HepG2 (cell line): Measurements from ENCODE around the gene SNRNP27. TPM values are rescaled to one million over a fixed set of nuclear protein-coding genes. Genes with fewer than 3 reads are reported as not detected.

Experiments used
- ATAC-seq: fragments of 200-7000 bp; cut with Tn5 transposase; 3 replicates; pipeline ENCODE4 v1.9.1; 2020; ENCODE audit warnings: mild to moderate bottlenecking, moderate library complexity
- BruUV-seq: library from RNA; stranded (reverse); fragments of 400-500 nt; replicated peaks from 2 replicates; lab custom pipeline; 2021; lab: Mats Ljungman, UMichigan
- CTCF ChIA-PET: fragments of 300-600 bp; formaldehyde crosslinking; extraction: SDS; loops from one replicate; lab custom pipeline; 2021; ENCODE audit warnings: low total read pairs, inconsistent platforms, low intra/inter-chr PET ratio; lab: Yijun Ruan, JAX
- POLR2A ChIA-PET: fragments of 350-600 bp; sonication (Branson Sonifier 250); formaldehyde crosslinking; loops from one replicate; lab custom pipeline; 2020; ENCODE audit warnings: antibody characterized with exemption, inconsistent platforms; lab: Yijun Ruan, JAX
- DNase-seq: peaks from one replicate; pipeline ENCODE4 v3.0.0-alpha.2; 2015; ENCODE audit warnings: low spot score
- FAIRE-seq: peaks from 3 replicates; lab custom pipeline; 2011; peaks lifted over from hg19 to GRCh38; lab: Jason Lieb, UNC
- H2AFZ ChIP-seq: one replicate; pipeline ENCODE4 v1.6.1; 2011; ENCODE audit warnings: low read length, inconsistent platforms
- H3K27ac ChIP-seq: fragments of 300-600 bp; 3 replicates; pipeline ENCODE4 v1.8.0; 2011; ENCODE audit warnings: mixed run types, mild to moderate bottlenecking, mixed read lengths, low read length, inconsistent platforms; ENCODE audit not compliant: insufficient read depth; ENCODE audit errors: extremely low read length
- H3K27me3 ChIP-seq, 2 experiments: fragments of 200-600 bp in 1 of 2; 2 replicates in 1 of 2; 3 replicates in 1 of 2; pipeline versions ENCODE4 v1.6.0 to v1.8.0; 2011; ENCODE audit warnings: low read length in 2 of 2, mild to moderate bottlenecking in 2 of 2, moderate library complexity in 2 of 2, inconsistent platforms in 1 of 2; ENCODE audit not compliant: insufficient read depth in 2 of 2, control insufficient read depth in 1 of 2
- H3K36me3 ChIP-seq, 2 experiments: fragments of 200-600 bp in 1 of 2; replicated peaks in 1 of 2; 2 replicates in 1 of 2; 3 replicates in 1 of 2; pipeline versions ENCODE4 v1.5.1 to v1.8.0; 2011; ENCODE audit warnings: low read length in 2 of 2, inconsistent platforms in 1 of 2; ENCODE audit not compliant: insufficient read depth in 2 of 2, control insufficient read depth in 1 of 2
- H3K4me1 ChIP-seq: 2 replicates; pipeline ENCODE4 v1.5.1; 2012; ENCODE audit warnings: low read length, inconsistent platforms; ENCODE audit not compliant: insufficient read depth
- H3K4me2 ChIP-seq: 2 replicates; pipeline ENCODE4 v1.6.0; 2011; ENCODE audit warnings: low read depth, low read length, inconsistent platforms
- H3K4me3 ChIP-seq, 3 experiments: fragments of 200-600 bp in 1 of 3; sonication (generic), shearing (Covaris generic) in 1 of 3; replicated peaks in 1 of 3; 2 replicates each; pipeline ENCODE4 v1.5.1; 2011 to 2016; ENCODE audit warnings: low read length in 3 of 3, inconsistent platforms in 2 of 3, low read depth in 2 of 3, mild to moderate bottlenecking in 2 of 3, control low read depth in 1 of 3, mixed read lengths in 1 of 3; ENCODE audit not compliant: insufficient read depth in 1 of 3
- H3K79me2 ChIP-seq: one replicate; pipeline ENCODE4 v1.6.1; 2011; ENCODE audit warnings: low read length, inconsistent platforms; ENCODE audit not compliant: insufficient read depth
- H3K9ac ChIP-seq: 2 replicates; pipeline ENCODE4 v1.6.0; 2011; ENCODE audit warnings: mild to moderate bottlenecking, low read depth, low read length, inconsistent platforms; ENCODE audit not compliant: insufficient read depth
- H3K9me3 ChIP-seq: 2 replicates; pipeline ENCODE4 v1.5.1; 2012; ENCODE audit warnings: mild to moderate bottlenecking, low read length
- H4K20me1 ChIP-seq: 2 replicates; pipeline ENCODE4 v1.6.0; 2011; ENCODE audit warnings: inconsistent platforms, mild to moderate bottlenecking, low read length, moderate library complexity; ENCODE audit not compliant: insufficient read depth
- CEBPB ChIP-seq: IDR thresholded peaks from 2 replicates; pipeline ENCODE4 v1.6.1; 2011; ENCODE audit warnings: low read depth, low read length, improper control_type of control experiment, borderline replicate concordance
- CHD4 ChIP-seq: fragments of 200-600 bp; sonication (generic); IDR thresholded peaks from 2 replicates; pipeline ENCODE4 v1.7.0; 2017; ENCODE audit warnings: mild to moderate bottlenecking, low read length, borderline replicate concordance
- REL ChIP-seq: sonication (generic); formaldehyde crosslinking; conservative IDR thresholded peaks from 2 replicates; pipeline ENCODE4 v1.8.0; 2022; ENCODE audit warnings: mild to moderate bottlenecking, missing genetic modification reagents, moderate library complexity
- TAF1 ChIP-seq: sonication (generic); formaldehyde crosslinking; IDR thresholded peaks from 2 replicates; pipeline ENCODE4 v1.4.0; 2020; ENCODE audit warnings: missing genetic modification reagents
- ZBTB7B ChIP-seq: sonication (generic); formaldehyde crosslinking; IDR thresholded peaks from 2 replicates; pipeline ENCODE4 v1.4.0; 2020; ENCODE audit warnings: missing genetic modification reagents
- ZFP36L1 ChIP-seq: sonication (generic); formaldehyde crosslinking; IDR thresholded peaks from 2 replicates; pipeline ENCODE4 v1.8.0; 2022; ENCODE audit warnings: mild to moderate bottlenecking, missing genetic modification reagents, moderate library complexity
- ZNF552 ChIP-seq: sonication (generic); formaldehyde crosslinking; IDR thresholded peaks from 2 replicates; pipeline ENCODE4 v1.9.0; 2022; ENCODE audit warnings: missing genetic modification reagents, mild to moderate bottlenecking, borderline replicate concordance
- ZNF558 ChIP-seq: sonication (generic); formaldehyde crosslinking; IDR thresholded peaks from 2 replicates; pipeline ENCODE4 v1.9.0; 2022; ENCODE audit warnings: mild to moderate bottlenecking, missing genetic modification reagents, borderline replicate concordance
- WGBS: methylation state at CpG from one replicate; pipeline ENCODE4 v1.1.6; 2017; ENCODE audit warnings: low lambda C conversion rate; 5-methylcytosine and 5-hydroxymethylcytosine counted together
- in situ Hi-C: cut with HindIII; loops from 2 replicates; pipeline ENCODE4 v1.10.0; 2017; ENCODE audit warnings: low pct_unique_long_range_greater_than_20kb; ENCODE audit not compliant: extremely low pct_ligation_motif_present
- intact Hi-C: fragments of 100-400 bp; cut with micrococcal nuclease; formaldehyde crosslinking; loops from one replicate; pipeline ENCODE4 v1.10.0; 2022; ENCODE audit not compliant: unreplicated experiment
- polyA plus RNA-seq, 8 experiments: library from polyadenylated mRNA; depleted of rRNA in 3 of 8; stranded (reverse) in 7 of 8; unstranded in 1 of 8; fragments of >200 nt; fragmentation: Illumina TruSeq in 4 of 8; extraction: Trizol in 4 of 8; gene quantifications; 2 replicates each; pipeline versions ENCODE4 v1.2.1 to v1.2.3, GENCODE V29; 2011 to 2016; ENCODE audit warnings: low read depth in 4 of 8, missing spikeins in 1 of 8, mixed read lengths in 1 of 8; ENCODE audit not compliant: insufficient read depth in 1 of 8
- total RNA-seq, 5 experiments: library from RNA; depleted of rRNA; stranded (reverse); fragments of >200 nt; fragmentation: Illumina TruSeq; extraction: Trizol; gene quantifications; 2 replicates each; pipeline ENCODE4 v1.2.3, GENCODE V29; 2016; ENCODE audit warnings: low read depth in 1 of 5
- TF ChIP-seq, protein P1 (sequence below): sonication (generic); formaldehyde crosslinking; IDR thresholded peaks from 2 replicates; pipeline ENCODE4 v1.8.0; 2022; ENCODE audit warnings: low read depth, missing genetic modification reagents
- TF ChIP-seq, protein P2 (sequence below): sonication (generic); formaldehyde crosslinking; IDR thresholded peaks from 2 replicates; pipeline ENCODE4 v1.4.0; 2020; ENCODE audit warnings: low read depth, mild to moderate bottlenecking, missing genetic modification reagents
- TF ChIP-seq, protein P3 (sequence below): sonication (generic); formaldehyde crosslinking; IDR thresholded peaks from 2 replicates; pipeline ENCODE4 v1.9.0; 2021; ENCODE audit warnings: missing genetic modification reagents, borderline replicate concordance
- TF ChIP-seq, protein P4 (sequence below): sonication (generic); formaldehyde crosslinking; IDR thresholded peaks from 2 replicates; pipeline ENCODE4 v1.4.0; 2020; ENCODE audit warnings: mild to moderate bottlenecking, missing genetic modification reagents

SNRNP27 gene
- total and polyA plus RNA-seq, 2 of the 13 experiments (the other 11 are each of a cell fraction or from before 2014, with no cell fraction given) = 49.8 to 54.6 TPM

DNA sequence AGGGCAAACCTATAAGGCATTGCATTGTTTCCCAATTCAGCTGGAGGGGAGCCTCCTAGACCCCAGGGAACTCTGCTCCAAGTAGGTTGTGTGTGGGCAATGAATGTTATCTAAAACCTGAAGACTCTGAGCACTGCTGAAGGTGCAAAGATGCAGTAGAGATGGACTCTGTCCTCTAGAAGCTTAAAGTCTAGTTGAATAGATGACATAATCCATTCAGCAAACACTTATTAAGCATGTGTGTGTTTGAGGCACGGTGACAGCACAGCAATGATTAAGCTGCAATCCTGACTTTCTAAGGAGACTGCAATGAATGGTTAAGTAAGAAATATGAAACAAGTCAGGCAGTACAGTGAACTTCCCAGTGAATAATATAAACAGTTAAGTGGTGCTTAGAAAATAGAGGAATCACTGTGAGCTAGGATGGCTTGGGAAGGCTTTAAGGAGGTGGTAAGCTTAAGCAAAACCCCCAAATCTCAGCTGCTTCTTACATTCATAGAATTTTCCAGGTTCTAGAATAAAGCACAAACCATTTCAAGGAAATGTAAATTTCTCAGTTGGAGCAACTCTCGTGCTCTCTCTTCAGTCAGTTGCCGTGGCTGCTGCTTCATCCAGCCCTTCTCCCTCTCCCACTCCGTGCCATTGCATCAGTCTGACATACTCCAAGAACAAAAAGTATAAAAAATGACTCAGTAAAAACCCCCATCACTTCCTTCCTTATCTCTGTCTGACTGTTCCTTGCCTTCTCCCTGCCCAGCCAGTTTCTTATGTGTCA is 40.3 kb downstream of the SNRNP27 start:
- intact Hi-C loops (no loop called here), in situ Hi-C loops (no loop called here)
- DNase-seq (peak; percentile 85), FAIRE-seq (peak; percentile 88), ATAC-seq (peak; percentile 90)
- H3K36me3 ChIP-seq = peaks cover 18 to 40% of the 10 kb centered on the region in 2 experiments
- H3K27me3 ChIP-seq = no peaks in the 10 kb centered on the region
- peak overlapping the region; percentile 55 for H3K27ac ChIP-seq
- peak overlapping the region; percentile 24; the same call in 1 of the 2 replicates for H3K9ac ChIP-seq
- peaks cover 34% of the 10 kb centered on the region for H3K4me1 ChIP-seq
- POLR2A ChIA-PET = interaction anchor here (0.7 to 7.5 kb wide), 9 partner anchors 11 to 360 kb away, joined by 3 to 104 read pairs (median 4); partner anchors contain the start of genes C2orf42, MXD1 and SNRPG
- no TSS peak for BruUV-seq
- peak overlapping the region in 1 of 3 experiments; percentile 13; a peak in 1 of 6 replicates for H3K4me3 ChIP-seq
- peak overlapping the region; percentile 57 for H3K4me2 ChIP-seq
- CTCF ChIA-PET = no interaction called here
- no peak overlapping the region for H2AFZ ChIP-seq
- H4K20me1 ChIP-seq = no peaks in the 10 kb centered on the region
- WGBS = 24% methylated on average over 4 of the region's 4 CpGs
- no peaks in the 10 kb centered on the region for H3K9me3 ChIP-seq
- no peaks in the 10 kb centered on the region for H3K79me2 ChIP-seq
- TF ChIP-seq ZNF552 (CRISPR knock-in tag) (no peak), ZBTB7B (no peak; the same call in 1 of the 2 replicates), REL (no peak), TAF1 (CRISPR knock-in tag) (no peak), ZFP36L1 (CRISPR knock-in tag) (no peak), ZNF558 (CRISPR knock-in tag) (no peak), CEBPB (peak; percentile 27; the same call in 1 of the 2 replicates), CHD4 (no peak)
- TF ChIP-seq, protein P1, sequence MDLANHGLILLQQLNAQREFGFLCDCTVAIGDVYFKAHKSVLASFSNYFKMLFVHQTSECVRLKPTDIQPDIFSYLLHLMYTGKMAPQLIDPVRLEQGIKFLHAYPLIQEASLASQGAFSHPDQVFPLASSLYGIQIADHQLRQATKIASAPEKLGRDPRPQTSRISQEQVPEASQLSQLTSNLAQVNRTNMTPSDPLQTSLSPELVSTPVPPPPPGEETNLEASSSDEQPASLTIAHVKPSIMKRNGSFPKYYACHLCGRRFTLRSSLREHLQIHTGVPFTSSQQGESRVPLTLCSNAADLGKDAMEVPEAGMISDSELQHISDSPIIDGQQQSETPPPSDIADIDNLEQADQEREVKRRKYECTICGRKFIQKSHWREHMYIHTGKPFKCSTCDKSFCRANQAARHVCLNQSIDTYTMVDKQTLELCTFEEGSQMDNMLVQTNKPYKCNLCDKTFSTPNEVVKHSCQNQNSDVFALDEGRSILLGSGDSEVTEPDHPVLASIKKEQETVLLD (CRISPR knock-in tag) = no peak
- TF ChIP-seq, protein P2, sequence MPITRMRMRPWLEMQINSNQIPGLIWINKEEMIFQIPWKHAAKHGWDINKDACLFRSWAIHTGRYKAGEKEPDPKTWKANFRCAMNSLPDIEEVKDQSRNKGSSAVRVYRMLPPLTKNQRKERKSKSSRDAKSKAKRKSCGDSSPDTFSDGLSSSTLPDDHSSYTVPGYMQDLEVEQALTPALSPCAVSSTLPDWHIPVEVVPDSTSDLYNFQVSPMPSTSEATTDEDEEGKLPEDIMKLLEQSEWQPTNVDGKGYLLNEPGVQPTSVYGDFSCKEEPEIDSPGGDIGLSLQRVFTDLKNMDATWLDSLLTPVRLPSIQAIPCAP (CRISPR knock-in tag) = no peak
- TF ChIP-seq, protein P3, sequence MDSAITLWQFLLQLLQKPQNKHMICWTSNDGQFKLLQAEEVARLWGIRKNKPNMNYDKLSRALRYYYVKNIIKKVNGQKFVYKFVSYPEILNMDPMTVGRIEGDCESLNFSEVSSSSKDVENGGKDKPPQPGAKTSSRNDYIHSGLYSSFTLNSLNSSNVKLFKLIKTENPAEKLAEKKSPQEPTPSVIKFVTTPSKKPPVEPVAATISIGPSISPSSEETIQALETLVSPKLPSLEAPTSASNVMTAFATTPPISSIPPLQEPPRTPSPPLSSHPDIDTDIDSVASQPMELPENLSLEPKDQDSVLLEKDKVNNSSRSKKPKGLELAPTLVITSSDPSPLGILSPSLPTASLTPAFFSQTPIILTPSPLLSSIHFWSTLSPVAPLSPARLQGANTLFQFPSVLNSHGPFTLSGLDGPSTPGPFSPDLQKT (CRISPR knock-in tag) = no peak
- TF ChIP-seq, protein P4, sequence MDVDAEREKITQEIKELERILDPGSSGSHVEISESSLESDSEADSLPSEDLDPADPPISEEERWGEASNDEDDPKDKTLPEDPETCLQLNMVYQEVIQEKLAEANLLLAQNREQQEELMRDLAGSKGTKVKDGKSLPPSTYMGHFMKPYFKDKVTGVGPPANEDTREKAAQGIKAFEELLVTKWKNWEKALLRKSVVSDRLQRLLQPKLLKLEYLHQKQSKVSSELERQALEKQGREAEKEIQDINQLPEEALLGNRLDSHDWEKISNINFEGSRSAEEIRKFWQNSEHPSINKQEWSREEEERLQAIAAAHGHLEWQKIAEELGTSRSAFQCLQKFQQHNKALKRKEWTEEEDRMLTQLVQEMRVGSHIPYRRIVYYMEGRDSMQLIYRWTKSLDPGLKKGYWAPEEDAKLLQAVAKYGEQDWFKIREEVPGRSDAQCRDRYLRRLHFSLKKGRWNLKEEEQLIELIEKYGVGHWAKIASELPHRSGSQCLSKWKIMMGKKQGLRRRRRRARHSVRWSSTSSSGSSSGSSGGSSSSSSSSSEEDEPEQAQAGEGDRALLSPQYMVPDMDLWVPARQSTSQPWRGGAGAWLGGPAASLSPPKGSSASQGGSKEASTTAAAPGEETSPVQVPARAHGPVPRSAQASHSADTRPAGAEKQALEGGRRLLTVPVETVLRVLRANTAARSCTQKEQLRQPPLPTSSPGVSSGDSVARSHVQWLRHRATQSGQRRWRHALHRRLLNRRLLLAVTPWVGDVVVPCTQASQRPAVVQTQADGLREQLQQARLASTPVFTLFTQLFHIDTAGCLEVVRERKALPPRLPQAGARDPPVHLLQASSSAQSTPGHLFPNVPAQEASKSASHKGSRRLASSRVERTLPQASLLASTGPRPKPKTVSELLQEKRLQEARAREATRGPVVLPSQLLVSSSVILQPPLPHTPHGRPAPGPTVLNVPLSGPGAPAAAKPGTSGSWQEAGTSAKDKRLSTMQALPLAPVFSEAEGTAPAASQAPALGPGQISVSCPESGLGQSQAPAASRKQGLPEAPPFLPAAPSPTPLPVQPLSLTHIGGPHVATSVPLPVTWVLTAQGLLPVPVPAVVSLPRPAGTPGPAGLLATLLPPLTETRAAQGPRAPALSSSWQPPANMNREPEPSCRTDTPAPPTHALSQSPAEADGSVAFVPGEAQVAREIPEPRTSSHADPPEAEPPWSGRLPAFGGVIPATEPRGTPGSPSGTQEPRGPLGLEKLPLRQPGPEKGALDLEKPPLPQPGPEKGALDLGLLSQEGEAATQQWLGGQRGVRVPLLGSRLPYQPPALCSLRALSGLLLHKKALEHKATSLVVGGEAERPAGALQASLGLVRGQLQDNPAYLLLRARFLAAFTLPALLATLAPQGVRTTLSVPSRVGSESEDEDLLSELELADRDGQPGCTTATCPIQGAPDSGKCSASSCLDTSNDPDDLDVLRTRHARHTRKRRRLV = no peak
